ENCODE results near the gene UBE3D.

DNA sequence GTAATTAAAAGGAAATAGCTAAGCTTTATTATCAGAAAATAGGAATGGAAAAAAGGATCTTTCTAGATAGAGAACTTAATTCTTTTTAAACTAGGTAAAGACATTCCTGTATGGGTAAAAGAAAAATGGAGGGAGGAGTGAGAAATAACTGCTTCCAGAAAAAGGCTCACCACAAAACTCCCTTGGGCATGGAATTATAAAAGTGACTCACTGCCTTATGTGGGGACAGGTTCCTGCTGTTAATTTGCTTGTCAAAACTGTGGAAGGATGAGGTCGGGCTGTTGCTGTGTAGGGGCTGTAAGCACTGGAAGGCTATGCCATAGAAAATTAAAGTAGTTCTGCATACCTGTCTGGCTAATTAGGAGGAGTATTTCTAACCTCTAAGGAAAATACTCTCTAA, 158.7 kb downstream of the UBE3D start:
- TF ChIP-seq, protein P1, sequence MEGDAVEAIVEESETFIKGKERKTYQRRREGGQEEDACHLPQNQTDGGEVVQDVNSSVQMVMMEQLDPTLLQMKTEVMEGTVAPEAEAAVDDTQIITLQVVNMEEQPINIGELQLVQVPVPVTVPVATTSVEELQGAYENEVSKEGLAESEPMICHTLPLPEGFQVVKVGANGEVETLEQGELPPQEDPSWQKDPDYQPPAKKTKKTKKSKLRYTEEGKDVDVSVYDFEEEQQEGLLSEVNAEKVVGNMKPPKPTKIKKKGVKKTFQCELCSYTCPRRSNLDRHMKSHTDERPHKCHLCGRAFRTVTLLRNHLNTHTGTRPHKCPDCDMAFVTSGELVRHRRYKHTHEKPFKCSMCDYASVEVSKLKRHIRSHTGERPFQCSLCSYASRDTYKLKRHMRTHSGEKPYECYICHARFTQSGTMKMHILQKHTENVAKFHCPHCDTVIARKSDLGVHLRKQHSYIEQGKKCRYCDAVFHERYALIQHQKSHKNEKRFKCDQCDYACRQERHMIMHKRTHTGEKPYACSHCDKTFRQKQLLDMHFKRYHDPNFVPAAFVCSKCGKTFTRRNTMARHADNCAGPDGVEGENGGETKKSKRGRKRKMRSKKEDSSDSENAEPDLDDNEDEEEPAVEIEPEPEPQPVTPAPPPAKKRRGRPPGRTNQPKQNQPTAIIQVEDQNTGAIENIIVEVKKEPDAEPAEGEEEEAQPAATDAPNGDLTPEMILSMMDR (IDR thresholded peaks at IDR 0.05): no peak
- TF ChIP-seq TCF7L2 (IDR thresholded peaks at IDR 0.05; ENCODE audit: low read depth, low read length): no peak
- TF ChIP-seq, protein P2, sequence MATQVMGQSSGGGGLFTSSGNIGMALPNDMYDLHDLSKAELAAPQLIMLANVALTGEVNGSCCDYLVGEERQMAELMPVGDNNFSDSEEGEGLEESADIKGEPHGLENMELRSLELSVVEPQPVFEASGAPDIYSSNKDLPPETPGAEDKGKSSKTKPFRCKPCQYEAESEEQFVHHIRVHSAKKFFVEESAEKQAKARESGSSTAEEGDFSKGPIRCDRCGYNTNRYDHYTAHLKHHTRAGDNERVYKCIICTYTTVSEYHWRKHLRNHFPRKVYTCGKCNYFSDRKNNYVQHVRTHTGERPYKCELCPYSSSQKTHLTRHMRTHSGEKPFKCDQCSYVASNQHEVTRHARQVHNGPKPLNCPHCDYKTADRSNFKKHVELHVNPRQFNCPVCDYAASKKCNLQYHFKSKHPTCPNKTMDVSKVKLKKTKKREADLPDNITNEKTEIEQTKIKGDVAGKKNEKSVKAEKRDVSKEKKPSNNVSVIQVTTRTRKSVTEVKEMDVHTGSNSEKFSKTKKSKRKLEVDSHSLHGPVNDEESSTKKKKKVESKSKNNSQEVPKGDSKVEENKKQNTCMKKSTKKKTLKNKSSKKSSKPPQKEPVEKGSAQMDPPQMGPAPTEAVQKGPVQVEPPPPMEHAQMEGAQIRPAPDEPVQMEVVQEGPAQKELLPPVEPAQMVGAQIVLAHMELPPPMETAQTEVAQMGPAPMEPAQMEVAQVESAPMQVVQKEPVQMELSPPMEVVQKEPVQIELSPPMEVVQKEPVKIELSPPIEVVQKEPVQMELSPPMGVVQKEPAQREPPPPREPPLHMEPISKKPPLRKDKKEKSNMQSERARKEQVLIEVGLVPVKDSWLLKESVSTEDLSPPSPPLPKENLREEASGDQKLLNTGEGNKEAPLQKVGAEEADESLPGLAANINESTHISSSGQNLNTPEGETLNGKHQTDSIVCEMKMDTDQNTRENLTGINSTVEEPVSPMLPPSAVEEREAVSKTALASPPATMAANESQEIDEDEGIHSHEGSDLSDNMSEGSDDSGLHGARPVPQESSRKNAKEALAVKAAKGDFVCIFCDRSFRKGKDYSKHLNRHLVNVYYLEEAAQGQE (IDR thresholded peaks at IDR 0.05; ENCODE audit: insufficient read depth in 1 of 2, low read depth in 2 of 2, low read length in 1 of 2): no peak
